GM12873 (cell line): Measurements from ENCODE around the gene TGFBRAP1.

ENCODE experiments used
- TF ChIP-seq, protein P1 (sequence below): IDR thresholded peaks from 2 replicates; pipeline ENCODE4 v1.5.1; 2012; ENCODE audit warnings: low read depth, mild to moderate bottlenecking, moderate library complexity, low read length, control low read depth; ENCODE audit not compliant: insufficient read depth; ENCODE audit errors: missing control alignments

Gene TGFBRAP1

DNA sequence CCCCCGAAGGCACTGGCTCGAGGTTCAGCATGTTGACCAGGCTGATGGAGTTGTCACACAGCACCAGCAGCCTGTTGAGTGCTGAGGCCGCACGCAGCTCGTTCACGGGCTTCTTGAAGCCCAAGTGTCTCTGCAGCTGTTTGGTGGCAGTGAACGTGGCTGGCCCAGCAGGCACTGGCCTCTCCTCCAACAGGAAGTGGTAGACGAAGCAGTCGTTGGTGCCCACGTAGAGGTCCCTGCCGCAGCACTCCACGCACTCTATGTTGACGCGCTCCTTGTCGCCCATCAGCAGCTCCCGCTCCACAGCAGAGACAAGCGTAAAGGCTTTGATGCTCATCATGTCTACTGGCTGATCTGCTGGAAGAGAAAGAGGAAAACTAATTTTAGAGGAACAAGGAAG lies 21.6 kb downstream of the TGFBRAP1 start:
- TF ChIP-seq, protein P1, sequence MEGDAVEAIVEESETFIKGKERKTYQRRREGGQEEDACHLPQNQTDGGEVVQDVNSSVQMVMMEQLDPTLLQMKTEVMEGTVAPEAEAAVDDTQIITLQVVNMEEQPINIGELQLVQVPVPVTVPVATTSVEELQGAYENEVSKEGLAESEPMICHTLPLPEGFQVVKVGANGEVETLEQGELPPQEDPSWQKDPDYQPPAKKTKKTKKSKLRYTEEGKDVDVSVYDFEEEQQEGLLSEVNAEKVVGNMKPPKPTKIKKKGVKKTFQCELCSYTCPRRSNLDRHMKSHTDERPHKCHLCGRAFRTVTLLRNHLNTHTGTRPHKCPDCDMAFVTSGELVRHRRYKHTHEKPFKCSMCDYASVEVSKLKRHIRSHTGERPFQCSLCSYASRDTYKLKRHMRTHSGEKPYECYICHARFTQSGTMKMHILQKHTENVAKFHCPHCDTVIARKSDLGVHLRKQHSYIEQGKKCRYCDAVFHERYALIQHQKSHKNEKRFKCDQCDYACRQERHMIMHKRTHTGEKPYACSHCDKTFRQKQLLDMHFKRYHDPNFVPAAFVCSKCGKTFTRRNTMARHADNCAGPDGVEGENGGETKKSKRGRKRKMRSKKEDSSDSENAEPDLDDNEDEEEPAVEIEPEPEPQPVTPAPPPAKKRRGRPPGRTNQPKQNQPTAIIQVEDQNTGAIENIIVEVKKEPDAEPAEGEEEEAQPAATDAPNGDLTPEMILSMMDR, result no peak

DNA sequence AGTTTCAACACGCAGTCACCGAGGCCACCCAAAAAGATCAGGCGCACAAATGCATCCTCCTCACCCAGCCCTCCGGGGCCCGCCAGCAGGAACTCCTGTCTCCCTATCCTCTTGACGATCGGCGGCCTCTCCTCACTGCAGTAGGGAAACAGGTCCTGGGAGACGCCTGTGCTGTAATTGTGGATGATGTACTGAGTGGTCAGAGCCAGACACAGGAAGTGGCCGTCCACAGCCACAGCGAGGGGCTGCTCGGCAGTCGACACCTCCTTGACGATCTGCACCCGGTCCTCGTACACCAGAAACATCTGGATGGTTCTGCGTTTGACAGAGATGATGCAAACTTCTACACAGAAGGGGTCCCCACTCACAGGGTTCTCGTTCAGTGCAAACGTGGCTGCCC lies 22.0 kb downstream of the TGFBRAP1 start:
- TF ChIP-seq, protein P1, result no peak

DNA sequence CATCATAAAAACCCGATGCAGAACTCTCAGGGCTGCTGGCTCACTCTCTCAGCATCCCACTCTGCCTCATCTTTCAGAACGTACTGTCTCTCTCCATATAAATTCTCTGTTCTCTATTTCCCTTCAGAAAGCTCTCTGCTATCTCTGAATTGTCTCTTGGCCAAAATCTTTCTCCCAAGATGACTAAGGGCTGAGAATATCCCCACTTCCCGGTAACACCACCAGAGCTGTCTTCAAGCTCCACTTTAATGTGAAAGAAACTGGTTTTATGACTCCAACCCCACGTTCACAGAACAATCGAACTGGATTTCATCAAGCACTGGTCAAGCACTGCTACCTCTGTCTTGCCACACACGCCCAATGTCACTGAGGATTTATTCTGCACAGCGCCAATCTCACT lies 22.4 kb downstream of the TGFBRAP1 start:
- TF ChIP-seq, protein P1, result no peak

- TF ChIP-seq, protein P1, result no peak
Observed at GRCh38 chr2:105301646-105302045, 27.9 kb downstream of the TGFBRAP1 start.

GRCh38 chr2:105299290-105299689 lies 30.2 kb downstream of the TGFBRAP1 start:
- TF ChIP-seq, protein P1, result peak; percentile 37

DNA sequence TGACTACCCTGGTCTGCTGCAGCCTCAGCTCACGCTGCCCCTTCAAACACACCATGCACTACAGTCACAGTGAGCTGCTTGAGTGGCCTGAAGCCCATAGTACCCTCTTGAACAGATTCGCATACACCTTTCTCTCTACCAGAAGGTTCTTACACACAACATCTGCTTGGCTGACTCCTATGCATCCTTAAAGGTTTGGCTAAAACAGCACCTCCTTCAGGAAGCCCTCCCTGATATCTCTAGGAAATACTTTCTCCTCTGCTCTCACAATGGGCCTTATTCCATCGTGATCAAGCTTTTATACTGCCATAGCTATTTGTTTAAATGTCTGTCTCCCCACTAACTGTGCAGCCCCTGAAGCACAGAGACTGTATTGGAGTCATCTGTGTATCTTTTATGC lies 31.5 kb downstream of the TGFBRAP1 start:
- TF ChIP-seq, protein P1, result no peak

DNA sequence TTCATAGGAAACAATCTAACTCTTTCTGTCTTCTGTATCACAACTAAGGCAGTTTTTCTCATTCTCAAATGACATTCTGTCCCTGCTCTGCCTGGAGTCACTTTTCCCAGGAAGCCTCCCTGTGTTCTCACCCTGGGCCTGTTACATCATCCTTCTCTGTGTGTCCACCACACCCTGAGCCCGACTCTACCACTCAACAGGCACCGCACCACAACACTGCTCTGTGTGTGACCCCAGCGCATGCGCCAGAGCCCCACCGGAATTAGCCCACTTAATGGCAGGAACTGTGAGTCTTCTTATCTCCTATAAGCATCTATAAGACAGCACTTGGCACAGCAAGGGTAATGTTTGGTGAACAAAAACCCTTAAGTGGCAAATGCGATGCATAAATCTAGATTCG lies 32.3 kb downstream of the TGFBRAP1 start:
- TF ChIP-seq, protein P1, result no peak
